H9 (cell line): ENCODE data around the gene CES5A. TPM values are rescaled to one million over a fixed set of nuclear protein-coding genes. Genes with fewer than 3 reads are reported as not detected.
"Not testable (repeated sequence)": the region's sequence is repeated elsewhere in the genome, so short reads cannot be mapped to it uniquely, and the experiment has no call there.

ENCODE experiments used
- DNase-seq: peaks from one replicate; pipeline ENCODE4 v3.0.0-alpha.2; 2017
- H2AFZ ChIP-seq: one replicate; pipeline ENCODE4 v1.6.1; 2013; ENCODE audit warnings: mild to moderate bottlenecking, low read length, control low read depth, moderate library complexity
- H2AK5ac ChIP-seq: 2 replicates; pipeline ENCODE4 v1.6.1; 2013; ENCODE audit warnings: low read length, control low read depth, mixed read lengths; ENCODE audit not compliant: insufficient read length
- H2BK120ac ChIP-seq: one replicate; pipeline ENCODE4 v1.6.1; 2013; ENCODE audit warnings: low read depth, mild to moderate bottlenecking, low read length, control low read depth, inconsistent platforms; ENCODE audit not compliant: poor library complexity, severe bottlenecking
- H2BK12ac ChIP-seq: 2 replicates; pipeline ENCODE4 v1.6.1; 2013; ENCODE audit warnings: low read length, control low read depth, mixed read lengths, low read depth; ENCODE audit not compliant: insufficient read length
- H2BK15ac ChIP-seq: 2 replicates; pipeline ENCODE4 v1.6.1; 2013; ENCODE audit warnings: low read depth, low read length, control low read depth
- H2BK20ac ChIP-seq: one replicate; pipeline ENCODE4 v1.6.1; 2013; ENCODE audit warnings: low read depth, mild to moderate bottlenecking, low read length, control low read depth, inconsistent platforms; ENCODE audit not compliant: poor library complexity, severe bottlenecking
- H2BK5ac ChIP-seq: 2 replicates; pipeline ENCODE4 v1.6.1; 2013; ENCODE audit warnings: low read length, control low read depth, mixed read lengths; ENCODE audit not compliant: insufficient read length
- H3K14ac ChIP-seq: 2 replicates; pipeline ENCODE4 v1.6.1; 2013; ENCODE audit warnings: low read length, control low read depth; ENCODE audit not compliant: insufficient read depth
- H3K18ac ChIP-seq: 2 replicates; pipeline ENCODE4 v1.6.1; 2013; ENCODE audit warnings: low read depth, mild to moderate bottlenecking, mixed read lengths, low read length, control low read depth; ENCODE audit not compliant: insufficient read length
- H3K23ac ChIP-seq: 2 replicates; pipeline ENCODE4 v1.6.1; 2013; ENCODE audit warnings: low read length, control low read depth, mixed read lengths, low read depth; ENCODE audit not compliant: insufficient read length
- H3K23me2 ChIP-seq: 2 replicates; pipeline ENCODE4 v1.6.1; 2013; ENCODE audit warnings: low read depth, mild to moderate bottlenecking, mixed read lengths, low read length, control low read depth; ENCODE audit not compliant: insufficient read length, poor library complexity, severe bottlenecking
- H3K27ac ChIP-seq: 2 replicates; pipeline ENCODE4 v1.5.1; 2013; ENCODE audit warnings: low read length, control low read depth, mixed read lengths, low read depth; ENCODE audit not compliant: insufficient read length
- H3K27me3 ChIP-seq: 2 replicates; pipeline ENCODE4 v1.6.1; 2013; ENCODE audit warnings: low read length, control low read depth, inconsistent platforms; ENCODE audit not compliant: insufficient read depth
- H3K4ac ChIP-seq: 2 replicates; pipeline ENCODE4 v1.6.1; 2013; ENCODE audit warnings: low read depth, mild to moderate bottlenecking, control low read depth, inconsistent platforms, low read length, moderate library complexity
- H3K4me1 ChIP-seq: 2 replicates; pipeline ENCODE4 v1.6.1; 2013; ENCODE audit warnings: low read length, control low read depth, inconsistent platforms; ENCODE audit not compliant: insufficient read depth
- H3K4me2 ChIP-seq: 2 replicates; pipeline ENCODE4 v1.6.1; 2013; ENCODE audit warnings: low read length, control low read depth, mixed read lengths; ENCODE audit not compliant: insufficient read length, insufficient read depth
- H3K56ac ChIP-seq: 2 replicates; pipeline ENCODE4 v1.6.1; 2013; ENCODE audit warnings: low read depth, mild to moderate bottlenecking, mixed read lengths, low read length, control low read depth; ENCODE audit not compliant: insufficient read length
- H3K79me1 ChIP-seq: 2 replicates; pipeline ENCODE4 v1.6.1; 2013; ENCODE audit warnings: low read depth, mild to moderate bottlenecking, moderate library complexity, low read length, control low read depth, inconsistent platforms; ENCODE audit not compliant: insufficient read depth, poor library complexity, severe bottlenecking
- H3K79me2 ChIP-seq: 2 replicates; pipeline ENCODE4 v1.6.1; 2013; ENCODE audit warnings: low read length, control low read depth, inconsistent platforms; ENCODE audit not compliant: insufficient read depth
- H3K9ac ChIP-seq: 2 replicates; pipeline ENCODE4 v1.6.1; 2013; ENCODE audit warnings: low read length, control low read depth, mixed read lengths; ENCODE audit not compliant: insufficient read length; ENCODE audit errors: extremely low read depth
- H3K9me3 ChIP-seq: one replicate; pipeline ENCODE4 v1.6.1; 2013; ENCODE audit warnings: low read depth, low read length, inconsistent platforms; ENCODE audit not compliant: control insufficient read depth
- H3T11ph ChIP-seq: one replicate; pipeline ENCODE4 v1.6.1; 2013; ENCODE audit warnings: mild to moderate bottlenecking, low read length, control low read depth, inconsistent platforms
- H4K20me1 ChIP-seq: one replicate; pipeline ENCODE4 v1.6.1; 2013; ENCODE audit not compliant: control insufficient read depth, insufficient read length, insufficient read depth
- H4K5ac ChIP-seq: 2 replicates; pipeline ENCODE4 v1.6.1; 2013; ENCODE audit warnings: low read depth, mild to moderate bottlenecking, mixed read lengths, low read length, control low read depth; ENCODE audit not compliant: insufficient read length
- H4K8ac ChIP-seq: replicated peaks from 2 replicates; pipeline ENCODE4 v1.6.1; 2013; ENCODE audit warnings: low read length, control low read depth, mixed read lengths, low read depth; ENCODE audit not compliant: insufficient read length
- H4K91ac ChIP-seq: 2 replicates; pipeline ENCODE4 v1.6.1; 2013; ENCODE audit warnings: low read depth, mild to moderate bottlenecking, moderate library complexity, mixed read lengths, low read length, control low read depth; ENCODE audit not compliant: insufficient read length
- H3K27ac Mint-ChIP-seq, 3 experiments: 2 replicates in 2 of 3; 3 replicates in 1 of 3; pipeline ENCODE4 v1.8.0; 2020 to 2021; ENCODE audit warnings: mixed read lengths in 3 of 3, mild to moderate bottlenecking in 1 of 3, moderate library complexity in 1 of 3
- H3K27me3 Mint-ChIP-seq: 2 replicates; pipeline ENCODE4 v1.8.0; 2021; ENCODE audit warnings: low read depth, mild to moderate bottlenecking, moderate library complexity, mixed read lengths
- H3K36me3 Mint-ChIP-seq, 3 experiments: 2 replicates in 2 of 3; 3 replicates in 1 of 3; pipeline ENCODE4 v1.8.0; 2020 to 2021; ENCODE audit warnings: low read depth in 3 of 3, mixed read lengths in 3 of 3; ENCODE audit not compliant: insufficient read depth in 1 of 3
- H3K4me1 Mint-ChIP-seq, 2 experiments: 2 replicates each; pipeline ENCODE4 v1.8.0; 2020; ENCODE audit warnings: mixed read lengths in 2 of 2
- H3K4me3 Mint-ChIP-seq, 2 experiments: 2 replicates in 1 of 2; 3 replicates in 1 of 2; pipeline ENCODE4 v1.8.0; 2020 to 2021; ENCODE audit warnings: mild to moderate bottlenecking in 2 of 2, mixed read lengths in 2 of 2, moderate library complexity in 1 of 2
- H3K9me3 Mint-ChIP-seq, 2 experiments: 2 replicates in 1 of 2; 3 replicates in 1 of 2; pipeline ENCODE4 v1.8.0; 2020; ENCODE audit warnings: mild to moderate bottlenecking in 2 of 2, mixed read lengths in 2 of 2, moderate library complexity in 1 of 2
- CTCF ChIP-seq: fragments of 200-600 bp; sonication (generic); conservative IDR thresholded peaks from 3 replicates; pipeline ENCODE4 v1.8.0; 2021; ENCODE audit warnings: antibody characterized with exemption, mild to moderate bottlenecking
- WGBS: extraction: QIAGEN DNeasy Blood & Tissue Kit; methylation state at CpG from one replicate; pipeline ENCODE4 v1.1.7; 2013; ENCODE audit warnings: missing lambda C conversion rate, low lambda C conversion rate, mixed read lengths; ENCODE audit not compliant: insufficient read length; ENCODE audit errors: extremely low coverage; 5-methylcytosine and 5-hydroxymethylcytosine counted together
- total RNA-seq: library from RNA; stranded (reverse); gene quantifications from 2 replicates; pipeline ENCODE4 v1.2.1, GENCODE V29; 2021

The CES5A gene
- total RNA-seq, 1 experiment from 2014 or later: not detected

GRCh38 chr16:55815320-55815719 is 59.9 kb downstream of the CES5A start:
- Histone ChIP-seq H4K20me1 (no peaks in the 10 kb centered on the region), H3K4ac (no peak overlapping the region), H3T11ph (no peak overlapping the region), H3K23me2 (no peaks in the 10 kb centered on the region), H3K4me2 (no peak overlapping the region), H2BK20ac (no peak overlapping the region), H2BK120ac (no peak overlapping the region), H2BK12ac (no peak overlapping the region), H2AFZ (no peak overlapping the region), H2BK5ac (no peak overlapping the region), H3K9ac (no peak overlapping the region), H3K79me2 (no peaks in the 10 kb centered on the region), H2BK15ac (no peak overlapping the region), H3K14ac (no peak overlapping the region), H2AK5ac (no peak overlapping the region), H3K18ac (no peak overlapping the region), H4K8ac (no peak overlapping the region), H3K27ac (no peak overlapping the region), H3K4me1 (no peaks in the 10 kb centered on the region), H3K79me1 (no peaks in the 10 kb centered on the region), H3K56ac (no peak overlapping the region), H4K91ac (no peak overlapping the region), H4K5ac (no peak overlapping the region), H3K9me3 (no peaks in the 10 kb centered on the region), H3K27me3 (no peaks in the 10 kb centered on the region), H3K23ac (no peak overlapping the region)
- Mint-ChIP-seq H3K4me3 (no peak overlapping the region), H3K27ac (no peak overlapping the region), H3K36me3 (no peaks in the 10 kb centered on the region), H3K9me3 (no peaks in the 10 kb centered on the region), H3K27me3 (peaks cover 64% of the 10 kb centered on the region), H3K4me1 (peaks cover 3 to 6% of the 10 kb centered on the region in 2 experiments; a peak in 1 of 4 replicates)
- DNase-seq: no peak
- no peak for TF ChIP-seq CTCF
- no CpG with 5 or more reads among the region's 4 CpGs for WGBS

- H3K4me2 ChIP-seq, H2BK5ac ChIP-seq, H2BK120ac ChIP-seq, H3K9ac ChIP-seq, H3K4me1 ChIP-seq, H3K18ac ChIP-seq, H2BK15ac ChIP-seq, H3K27me3 ChIP-seq, H3K36me3 Mint-ChIP-seq, H3K9me3 ChIP-seq, H2BK20ac ChIP-seq, H3K14ac ChIP-seq, H3K23me2 ChIP-seq, H4K5ac ChIP-seq, H3K79me1 ChIP-seq, H3T11ph ChIP-seq, H3K23ac ChIP-seq, H3K56ac ChIP-seq, H2AFZ ChIP-seq, H4K91ac ChIP-seq, H3K79me2 ChIP-seq, H4K8ac ChIP-seq, H4K20me1 ChIP-seq, H2BK12ac ChIP-seq, H3K27ac ChIP-seq, H3K4me3 Mint-ChIP-seq, H3K27ac Mint-ChIP-seq, DNase-seq, H2AK5ac ChIP-seq, H3K9me3 Mint-ChIP-seq, H3K4ac ChIP-seq: not testable (repeated sequence)
- Mint-ChIP-seq H3K4me1 (peaks cover 9 to 12% of the 10 kb centered on the region in 2 experiments), H3K27me3 (peaks cover 65% of the 10 kb centered on the region)
- WGBS: no CpG with 5 or more reads among the region's 2 CpGs
Measured at GRCh38 chr16:55814174-55814573, 61.0 kb downstream of the CES5A start.
